CD4-positive, alpha-beta T cell treated with Interleukin-12 subunit alpha and Interleukin-12 subunit beta, for 1 hour (primary cell): Measurements from ENCODE around the gene KIFAP3.
"Not testable (repeated sequence)": the region's sequence is repeated elsewhere in the genome, so short reads cannot be mapped to it uniquely, and the experiment has no call there.

Source experiments
- DNase-seq: peaks from one replicate; pipeline ENCODE4 v3.0.0-alpha.2; 2020

KIFAP3 gene

GRCh38 chr1:169884634-169885033, 189.9 kb downstream of the KIFAP3 start:
- DNase-seq, result no peak

DNA sequence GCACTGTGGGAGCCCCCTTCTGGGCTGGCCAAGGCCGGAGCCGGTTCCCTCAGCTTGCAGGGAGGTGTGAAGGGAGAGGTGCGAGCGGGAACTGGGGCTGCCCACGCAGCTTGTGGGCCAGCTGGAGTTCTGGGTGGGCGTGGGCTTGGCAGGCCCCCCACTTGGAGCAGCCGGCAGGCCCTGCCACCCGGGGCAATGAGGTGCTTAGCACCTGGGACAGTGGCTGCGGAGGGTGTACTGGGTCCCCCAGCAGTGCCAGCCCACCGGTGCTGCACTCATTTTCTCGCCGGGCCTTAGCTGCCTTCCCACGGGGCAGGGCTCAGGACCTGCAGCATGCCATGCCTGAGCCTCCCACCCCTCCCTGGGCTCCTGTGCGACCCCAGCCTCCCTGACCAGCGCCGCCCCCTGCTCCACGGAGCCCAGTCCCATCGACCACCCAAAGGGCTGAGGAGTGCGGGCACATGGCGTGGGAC, 192.4 kb downstream of the KIFAP3 start:
- no peak for DNase-seq

- DNase-seq, result no peak
Observed at GRCh38 chr1:169879034-169879840, 195.3 kb downstream of the KIFAP3 start.

GRCh38 chr1:169878498-169878897, 196.0 kb downstream of the KIFAP3 start:
- DNase-seq, result no peak

GRCh38 chr1:169877800-169878491, 196.5 kb downstream of the KIFAP3 start:
- DNase-seq, result no peak

DNA sequence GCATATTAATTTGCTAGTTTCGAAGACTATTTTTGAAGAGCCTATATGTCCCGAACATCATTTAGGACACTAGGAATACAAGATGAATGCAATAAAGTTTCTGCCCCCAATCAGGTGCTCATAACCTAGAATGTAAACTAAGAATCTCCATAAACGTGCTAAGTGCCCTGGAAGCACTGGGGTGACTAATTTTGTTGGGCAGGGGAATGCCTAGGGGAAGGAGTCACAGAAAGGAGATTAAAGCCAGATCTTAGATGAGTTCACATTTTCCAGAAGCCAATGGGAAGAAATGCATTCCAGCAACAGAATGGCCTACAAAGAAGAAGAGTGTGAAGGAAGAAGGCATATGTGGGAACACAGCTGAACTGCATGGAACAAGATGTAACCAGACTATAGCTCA, 200.3 kb downstream of the KIFAP3 start:
- no peak for DNase-seq

DNA sequence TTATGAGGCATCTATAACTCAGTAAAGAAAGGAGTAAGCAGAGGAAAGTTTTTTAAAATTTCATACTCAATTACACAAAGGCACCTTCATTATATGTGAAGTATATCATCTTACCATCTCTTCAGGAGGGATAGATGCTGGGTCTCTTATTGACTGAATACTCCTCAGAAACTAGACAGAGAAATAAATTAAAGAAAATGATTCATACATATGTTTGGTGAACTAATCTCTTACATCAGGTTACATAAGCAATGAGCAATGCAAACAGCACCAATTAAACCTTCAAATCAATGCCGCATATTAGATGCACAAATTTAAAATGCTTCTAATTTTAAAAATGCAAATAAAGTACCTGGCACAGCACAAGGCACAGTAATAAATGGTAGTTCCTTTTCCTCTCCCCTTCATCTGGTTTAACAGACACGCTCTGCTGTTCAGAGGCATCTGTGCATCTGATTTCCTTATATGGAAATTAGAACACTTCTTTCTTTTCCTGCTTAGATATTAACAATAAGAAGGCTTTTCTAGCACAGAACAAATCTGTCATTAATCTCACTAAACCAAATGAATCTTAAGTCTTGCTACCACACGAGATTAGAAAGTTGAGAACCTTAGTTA, 200.8 kb downstream of the KIFAP3 start:
- DNase-seq, result no peak

- DNase-seq, result no peak
Observed at GRCh38 chr1:169872906-169873305, 201.6 kb downstream of the KIFAP3 start.

GRCh38 chr1:169871988-169872387, 202.5 kb downstream of the KIFAP3 start:
- not testable (repeated sequence) for DNase-seq
